NCI-H2196 (cell line): ENCODE measurements around the gene MALT1.

Experiments
- DNase-seq: peaks from one replicate; lab custom pipeline; 2025; ENCODE audit not compliant: unreplicated experiment; lab: John Stamatoyannopoulos, UW

Gene MALT1

GRCh38 chr18:58653814-58654509 lies 17.3 kb upstream of the MALT1 start:
- no peak for DNase-seq

GRCh38 chr18:58654896-58655614 lies 16.2 kb upstream of the MALT1 start:
- no peak for DNase-seq

- no peak for DNase-seq
Measured at GRCh38 chr18:58657081-58657480, 14.2 kb upstream of the MALT1 start.

GRCh38 chr18:58657494-58657893 lies 13.8 kb upstream of the MALT1 start:
- no peak for DNase-seq

GRCh38 chr18:58659691-58660090 lies 11.6 kb upstream of the MALT1 start:
- DNase-seq = no peak

- no peak for DNase-seq
Measured at GRCh38 chr18:58660915-58661314, 10.3 kb upstream of the MALT1 start.

- no peak for DNase-seq
Measured at GRCh38 chr18:58661423-58661822, 9.8 kb upstream of the MALT1 start.

GRCh38 chr18:58662118-58662517 lies 9.1 kb upstream of the MALT1 start:
- no peak for DNase-seq

- no peak for DNase-seq
Measured at GRCh38 chr18:58666176-58666575, 5.1 kb upstream of the MALT1 start.

GRCh38 chr18:58668211-58668610 lies 3.1 kb upstream of the MALT1 start:
- DNase-seq = no peak

- DNase-seq = no peak
Measured at GRCh38 chr18:58668897-58669296, 2.4 kb upstream of the MALT1 start.

- DNase-seq = peak; percentile 90
Measured at GRCh38 chr18:58669731-58670378, 1.4 kb upstream of the MALT1 start.

- DNase-seq = peak; percentile 60
Measured at GRCh38 chr18:58670404-58671110, 708 bp upstream of the MALT1 start.

GRCh38 chr18:58671632-58672564 lies 633 bp downstream of the MALT1 start:
- no peak for DNase-seq

- no peak for DNase-seq
Measured at GRCh38 chr18:58674159-58674558, 2.9 kb downstream of the MALT1 start.

GRCh38 chr18:58674863-58675472 lies 3.7 kb downstream of the MALT1 start:
- DNase-seq = no peak

- DNase-seq = no peak
Measured at GRCh38 chr18:58676270-58676669, 5.0 kb downstream of the MALT1 start.

GRCh38 chr18:58682429-58683069 lies 11.3 kb downstream of the MALT1 start:
- DNase-seq = peak; percentile 66

- DNase-seq = no peak
Measured at GRCh38 chr18:58687871-58688308, 16.6 kb downstream of the MALT1 start.
